ENCODE data around the gene BCAR1. TPM values are rescaled to one million over a fixed set of nuclear protein-coding genes. Genes with fewer than 3 reads are reported as not detected.

Gene BCAR1
- total and polyA plus RNA-seq, 10 of the 15 experiments (the other 5 are each of a cell fraction or from before 2014, with no cell fraction given), result 0.13 to 14.1 (median 2.8) TPM; not detected in 1

GRCh38 chr16:75222271-75222783 is 29.1 kb downstream of the BCAR1 start:
- CTCF ChIA-PET, result no interaction called here
- no peaks in the 10 kb centered on the region for H4K20me1 ChIP-seq (ENCODE audit: control insufficient read depth, insufficient read depth)
- H3K4me1 ChIP-seq (ENCODE audit: control insufficient read depth, insufficient read depth, low read length), result peaks cover 20% of the 10 kb centered on the region
- POLR2A ChIA-PET, result no interaction called here
- no peak overlapping the region for H3K4me2 ChIP-seq (ENCODE audit: control insufficient read depth, insufficient read depth)
- H3K27me3 ChIP-seq (replicated peaks in 1 of 2; ENCODE audit: control insufficient read depth in 2 of 2, insufficient read depth in 2 of 2, low read length in 1 of 2), result no peaks in the 10 kb centered on the region
- in situ Hi-C loops (cut with MboI), result no loop called here
- H3K9me3 ChIP-seq (replicated peaks; ENCODE audit: control insufficient read depth, insufficient read depth, low read length), result no peaks in the 10 kb centered on the region
- SMC1A ChIA-PET (ENCODE audit: uncharacterized antibody, unreplicated experiment), result interaction anchor here (0.9 to 1.5 kb wide), 2 partner anchors 23 to 163 kb away, joined by 4 to 6 read pairs; no protein-coding TSS in a partner anchor
- intact Hi-C loops (cut with micrococcal nuclease; ENCODE audit: unreplicated experiment), result no loop called here
- FAIRE-seq (no peak), ATAC-seq (no peak), DNase-seq (ENCODE audit: low read depth, low spot score) (no peak)
- H3K79me2 ChIP-seq (ENCODE audit: control insufficient read depth, insufficient read depth, low read length), result no peaks in the 10 kb centered on the region
- no peak overlapping the region for H2AFZ ChIP-seq (ENCODE audit: control insufficient read depth, low read depth, low read length)
- 51% methylated on average over 16 of the region's 16 CpGs for WGBS (ENCODE audit: insufficient coverage, insufficient replicate concordance, low lambda C conversion rate, missing lambda C conversion rate)
- RAD21 ChIA-PET (ENCODE audit: unreplicated experiment), result interaction anchor here (1.5 kb wide), 1 partner anchor 18 kb away, joined by 3 read pairs; no protein-coding TSS in a partner anchor
- no peak overlapping the region for H3K4me3 ChIP-seq
- H3K36me3 ChIP-seq (ENCODE audit: control insufficient read depth in 2 of 2, insufficient read depth in 2 of 2, low read length in 1 of 2), result no peaks in the 10 kb centered on the region
- H3K9ac ChIP-seq (ENCODE audit: control insufficient read depth, insufficient read depth, low read length), result no peak overlapping the region
- BruUV-seq (replicated peaks), result no TSS peak
- no peak overlapping the region for H3K27ac ChIP-seq (ENCODE audit: control insufficient read depth, insufficient read depth)
- TF ChIP-seq ETV6 (conservative IDR thresholded peaks at IDR 0.05 in 1 of 2, IDR thresholded peaks at IDR 0.05 in 1 of 2; ENCODE audit: borderline replicate concordance in 1 of 2, low read depth in 1 of 2) (no peak), BCLAF1 (IDR thresholded peaks at IDR 0.05) (no peak), CBX3 (IDR thresholded peaks at IDR 0.05; ENCODE audit: borderline replicate concordance, low read depth) (no peak), IKZF2 (IDR thresholded peaks at IDR 0.05) (no peak), KLF5 (IDR thresholded peaks at IDR 0.05; ENCODE audit: partially characterized antibody) (no peak), FOS (IDR thresholded peaks at IDR 0.05; ENCODE audit: borderline replicate concordance, extremely low read depth, insufficient read length) (no peak), ZNF207 (IDR thresholded peaks at IDR 0.05; ENCODE audit: borderline replicate concordance) (no peak), BCL11A (IDR thresholded peaks at IDR 0.05; ENCODE audit: low read depth, low read length) (no peak), ZSCAN29 (IDR thresholded peaks at IDR 0.05) (no peak), MEF2B (IDR thresholded peaks at IDR 0.05; ENCODE audit: partially characterized antibody, poor library complexity, severe bottlenecking) (no peak), PAX5 (IDR thresholded peaks at IDR 0.05; ENCODE audit: borderline replicate concordance, low read depth, low read length) (no peak), STAT1 (conservative IDR thresholded peaks at IDR 0.05) (no peak), PML (IDR thresholded peaks at IDR 0.05; ENCODE audit: low read length) (no peak), CHD2 (IDR thresholded peaks at IDR 0.05; ENCODE audit: borderline replicate concordance, low read depth, low read length) (no peak), RAD51 (IDR thresholded peaks at IDR 0.05) (no peak), MYC (IDR thresholded peaks at IDR 0.05; ENCODE audit: insufficient read depth, insufficient read length, insufficient replicate concordance, low read length, severe bottlenecking) (no peak), SREBF1 (IDR thresholded peaks at IDR 0.05; ENCODE audit: low read length) (no peak), ZBTB40 (IDR thresholded peaks at IDR 0.05; ENCODE audit: borderline replicate concordance) (no peak), POLR2AphosphoS5 (IDR thresholded peaks at IDR 0.05; ENCODE audit: low read length) (no peak)
